ENCODE data around the gene APOBEC3B.
"Not testable (repeated sequence)": the region's sequence is repeated elsewhere in the genome, so short reads cannot be mapped to it uniquely, and the experiment has no call there.

The APOBEC3B gene

DNA sequence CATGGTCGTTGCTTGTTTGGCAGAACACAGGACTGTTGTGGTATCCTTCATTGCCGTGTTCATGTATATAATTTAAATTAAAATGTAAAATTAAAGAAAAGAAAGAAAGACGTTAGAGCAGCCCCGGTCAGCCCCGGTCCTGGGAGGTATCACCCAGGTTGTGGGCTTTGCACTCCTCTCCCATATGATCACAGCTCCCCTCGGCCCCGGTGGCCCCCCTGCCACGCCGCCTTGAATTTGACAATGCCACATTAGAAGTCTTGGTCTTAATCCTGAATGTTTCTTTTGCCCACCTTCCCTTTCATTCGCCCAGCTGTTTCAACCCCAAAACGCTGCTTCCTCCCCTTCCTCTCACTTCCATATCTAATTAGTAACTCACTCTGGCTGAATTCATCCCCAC is 13.3 kb upstream of the APOBEC3B start:
- no peak for DNase-seq

DNA sequence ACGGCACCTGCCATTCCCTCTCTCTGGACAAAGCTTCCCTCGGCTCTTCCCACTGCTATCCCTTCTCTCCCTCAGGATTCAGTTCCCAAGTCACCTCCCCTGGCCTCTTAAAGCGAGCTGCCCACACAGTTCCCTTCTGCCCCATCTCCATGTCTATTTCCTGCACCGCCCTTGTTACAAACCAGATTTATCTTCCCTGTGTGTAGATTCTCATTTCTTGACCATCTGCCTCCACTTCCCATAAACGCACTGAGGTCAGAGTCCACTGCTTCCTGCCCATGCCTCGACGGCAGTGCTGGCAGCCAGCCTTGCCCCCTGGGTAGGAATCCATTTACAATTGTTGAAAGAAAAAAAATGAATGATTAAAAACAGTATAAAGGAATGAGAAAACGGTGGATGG is 11.6 kb upstream of the APOBEC3B start:
- peak; percentile 61 for DNase-seq

DNA sequence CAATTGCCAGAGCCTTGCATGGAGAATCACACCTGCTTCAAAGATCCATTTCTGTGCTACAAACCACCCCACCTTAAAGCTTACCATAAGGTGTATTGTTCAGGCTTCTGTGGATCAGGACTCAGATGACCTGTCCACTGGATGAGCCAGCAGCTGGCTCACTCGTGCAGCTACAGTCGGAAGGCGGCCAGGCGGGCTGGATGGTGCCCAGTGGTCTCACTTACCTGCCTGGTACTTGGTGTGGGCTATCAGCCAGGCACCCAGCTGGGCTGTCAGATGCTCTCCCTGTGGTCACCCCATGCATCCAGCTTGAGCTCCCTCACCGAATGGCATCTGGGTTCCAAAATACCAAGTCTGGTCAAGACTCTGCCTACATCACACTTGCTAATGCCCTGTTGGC is 10.9 kb upstream of the APOBEC3B start:
- no peak for DNase-seq

DNA sequence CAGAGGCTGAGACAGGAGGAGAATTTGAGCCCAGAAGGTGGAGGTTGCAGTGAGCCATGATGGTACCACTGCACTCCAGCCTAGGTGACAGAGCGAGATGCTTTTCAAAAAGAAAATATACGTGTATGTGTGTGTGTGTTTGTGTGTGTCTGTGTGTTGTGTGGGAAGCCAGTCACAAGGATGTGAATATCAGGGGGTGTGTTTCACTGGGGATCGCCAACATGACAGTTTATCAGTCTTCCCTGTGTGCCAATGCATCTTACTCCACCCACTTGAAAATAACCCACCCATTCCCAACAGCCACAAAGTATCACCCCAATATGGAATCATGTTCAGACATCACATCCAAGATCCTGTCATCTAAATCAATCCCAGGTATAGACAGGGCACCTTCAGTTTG is 10.4 kb upstream of the APOBEC3B start:
- no peak for DNase-seq

DNA sequence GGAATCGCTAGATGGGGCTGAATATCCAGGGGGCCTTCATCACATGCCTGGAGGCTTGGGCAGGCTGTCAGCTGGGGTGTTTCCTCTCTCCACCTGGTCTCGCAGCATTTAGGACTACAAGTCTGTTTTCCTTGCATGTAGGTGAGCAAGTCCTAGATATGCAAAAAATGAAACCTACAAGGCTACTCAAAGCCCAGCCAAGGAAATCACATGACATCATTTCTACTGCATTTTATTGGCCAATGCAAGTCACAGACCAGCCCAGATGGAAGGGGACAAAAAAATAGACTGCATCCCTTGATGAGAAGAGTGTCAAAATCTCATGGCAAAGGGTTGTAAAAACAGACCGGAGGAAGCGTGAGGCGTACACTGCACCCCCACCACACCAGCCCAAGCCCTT is 9.6 kb upstream of the APOBEC3B start:
- DNase-seq, result no peak

DNA sequence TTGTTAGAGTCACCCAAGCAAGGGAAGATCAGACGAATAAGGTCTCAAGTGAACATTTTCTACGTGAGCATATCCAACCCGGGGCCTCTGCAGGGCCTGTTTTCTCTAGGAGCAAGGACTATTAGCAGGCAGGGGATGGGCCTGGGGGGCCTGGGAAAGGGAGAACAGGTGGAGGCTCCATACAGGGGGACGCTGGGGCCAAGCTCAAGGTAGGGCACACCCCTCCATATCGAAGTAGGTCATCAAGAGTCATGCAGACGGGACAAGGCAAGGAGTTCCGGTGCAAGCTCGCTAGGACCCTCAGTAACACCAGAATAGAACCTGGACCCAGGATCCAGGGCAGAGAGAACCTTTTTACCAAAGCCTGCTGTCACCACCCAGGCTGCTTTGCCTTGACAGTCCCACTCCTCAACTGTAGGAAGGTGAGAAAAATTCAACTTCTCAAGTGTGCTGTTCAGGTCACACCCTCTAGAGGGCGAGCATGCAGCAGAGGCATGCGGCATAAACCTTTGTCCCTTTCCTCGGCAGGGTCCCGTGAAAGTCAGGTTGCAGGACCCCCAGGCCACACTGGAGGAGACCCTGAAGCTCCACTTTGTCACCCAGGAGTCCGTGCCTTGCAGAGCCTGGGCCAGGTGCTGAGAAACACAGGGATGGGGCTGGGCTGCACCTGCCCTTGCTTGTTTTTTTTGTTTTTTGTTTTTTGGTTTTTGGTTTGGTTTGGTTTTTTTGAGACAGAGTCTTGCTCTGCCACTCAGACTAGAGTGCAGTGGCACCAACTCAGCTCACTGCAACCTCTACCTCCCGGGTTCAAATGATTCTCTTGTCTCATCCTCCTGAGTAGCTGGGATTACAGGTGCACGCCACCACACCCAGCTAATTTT is 8.6 kb upstream of the APOBEC3B start:
- peak; percentile 63 for DNase-seq

DNA sequence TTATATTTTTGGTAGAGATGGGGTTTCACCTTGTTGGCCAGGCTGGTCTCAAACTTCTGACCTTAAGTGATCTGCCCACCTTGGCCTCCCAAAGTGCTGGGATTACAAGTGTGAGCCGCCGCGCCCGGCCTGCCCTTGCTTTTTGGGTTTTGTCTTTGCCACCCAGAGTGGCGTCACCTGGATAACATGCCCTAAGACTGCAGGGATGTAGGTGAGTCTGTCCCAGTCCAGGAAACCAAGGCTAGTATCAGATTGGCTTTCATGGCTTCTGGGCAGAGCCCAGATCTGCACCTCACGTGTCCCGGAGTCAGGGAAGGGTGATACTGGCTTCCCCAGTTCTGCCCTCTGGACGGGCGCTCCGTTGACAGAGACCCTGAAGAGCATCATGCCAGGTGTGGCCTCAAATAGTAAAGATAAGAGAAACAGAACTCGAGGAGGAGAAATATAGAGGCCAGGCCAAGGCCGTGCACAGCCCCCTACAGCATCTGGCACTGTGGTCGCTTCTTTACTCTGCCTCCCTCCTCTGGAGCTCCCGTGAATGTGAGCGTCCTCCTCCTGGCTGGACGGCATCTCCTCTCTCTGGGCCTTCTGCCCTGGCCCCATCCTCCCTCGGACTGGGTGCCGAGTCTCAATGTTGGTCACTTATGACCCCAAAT is 7.8 kb upstream of the APOBEC3B start:
- no peak for DNase-seq

DNA sequence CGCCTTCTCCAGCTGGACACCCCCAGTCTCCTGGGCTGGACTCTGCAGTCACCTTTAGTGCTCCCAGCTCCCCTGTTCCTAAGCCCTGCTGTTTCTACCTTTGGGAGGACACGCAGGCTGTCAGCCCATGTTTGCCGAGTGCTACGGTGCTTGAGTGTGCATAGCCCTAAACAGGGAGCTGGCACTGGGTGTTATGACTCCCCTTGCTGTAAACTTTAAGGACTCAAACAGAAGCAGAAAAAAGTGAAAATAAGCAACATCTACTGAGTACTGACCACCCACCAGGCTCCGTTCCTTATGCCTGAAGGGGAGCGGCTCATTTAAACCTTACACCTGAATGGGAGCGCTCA is 7.3 kb upstream of the APOBEC3B start:
- DNase-seq, result no peak

DNA sequence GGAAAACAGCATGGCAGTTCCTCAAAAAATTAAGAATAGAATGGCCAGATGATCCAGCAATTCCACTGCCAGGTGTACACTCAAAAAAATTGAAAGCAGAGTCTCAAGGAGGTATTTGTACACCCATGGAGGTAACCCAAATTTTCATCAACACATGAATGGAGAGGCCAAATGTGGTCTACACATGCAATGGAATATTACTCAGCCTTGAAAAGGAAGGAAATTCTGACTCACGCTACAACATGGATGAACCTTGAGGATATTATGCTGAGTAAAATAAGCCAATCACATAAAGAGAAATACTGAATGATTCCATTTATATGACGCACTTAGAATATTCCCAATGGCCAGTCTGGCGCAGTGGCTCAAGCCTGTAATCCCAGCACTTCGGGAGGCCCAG is 4.9 kb upstream of the APOBEC3B start:
- not testable (repeated sequence) for DNase-seq

DNA sequence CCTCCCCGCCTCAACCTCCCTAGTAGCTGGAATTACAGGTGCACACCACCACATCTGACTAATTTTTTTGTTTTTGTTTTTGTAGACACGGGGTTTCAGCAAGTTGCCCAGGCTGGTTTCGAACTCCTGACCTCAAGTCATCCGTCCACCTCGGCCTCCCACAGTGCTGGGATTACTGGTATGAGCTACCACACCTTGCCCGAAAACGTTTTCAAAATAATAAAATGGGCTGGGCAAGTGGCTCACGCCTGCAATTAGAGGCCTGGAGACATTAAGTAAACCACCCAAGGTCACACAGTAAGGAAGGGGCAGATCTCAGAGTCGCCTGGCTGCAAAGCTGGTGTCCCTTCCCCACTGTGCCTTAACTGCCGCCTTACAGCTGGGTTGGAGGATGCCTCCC is 1.6 kb upstream of the APOBEC3B start:
- DNase-seq, result not testable (repeated sequence)

DNA sequence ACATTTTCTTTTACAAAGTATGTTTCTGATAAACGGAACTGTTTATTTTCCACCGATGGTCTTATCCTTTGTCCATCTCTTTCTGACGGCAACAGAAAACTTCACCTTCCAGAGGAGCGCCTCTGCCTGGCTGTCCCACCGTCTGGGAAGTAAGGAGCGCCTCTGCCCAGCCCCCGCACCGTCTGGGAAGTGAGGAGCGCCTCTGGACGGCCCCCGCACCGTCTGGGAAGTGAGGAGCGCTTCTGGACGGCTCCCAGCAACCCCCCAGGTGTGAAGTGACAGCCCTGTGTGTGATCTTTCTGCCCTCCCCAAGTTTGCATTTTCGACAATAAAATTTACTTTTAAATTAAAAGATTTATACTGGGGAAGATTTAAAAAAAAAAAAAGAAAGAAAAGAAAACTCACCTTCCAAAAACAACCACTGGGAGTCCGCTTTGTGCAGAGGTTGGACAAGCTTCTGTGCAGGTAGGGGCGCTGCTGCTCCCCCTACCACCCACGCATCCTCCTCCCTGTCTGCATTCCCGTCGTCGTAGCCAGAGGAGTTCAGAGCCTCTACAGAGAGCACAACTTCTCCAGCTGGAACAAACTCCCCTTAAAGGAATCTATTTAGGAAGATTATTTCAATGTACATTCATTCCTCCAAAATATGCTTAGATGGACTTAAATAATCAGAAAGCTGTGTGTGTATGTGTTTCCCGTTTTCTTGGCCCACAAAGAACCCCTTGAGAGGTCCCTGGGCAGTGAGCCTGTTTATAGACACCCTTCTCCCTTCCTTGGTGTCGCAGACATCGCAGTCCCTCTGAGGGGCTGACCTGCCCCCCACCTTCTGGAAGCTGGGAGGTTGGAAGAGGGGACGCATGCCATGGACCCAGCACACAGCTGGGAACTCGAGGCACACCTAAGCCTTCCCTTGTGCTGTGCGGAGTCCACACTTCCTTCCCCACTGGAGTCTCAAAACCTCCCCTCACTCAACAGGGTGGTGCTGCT is 849 bp upstream of the APOBEC3B start:
- DNase-seq, result no peak

DNA sequence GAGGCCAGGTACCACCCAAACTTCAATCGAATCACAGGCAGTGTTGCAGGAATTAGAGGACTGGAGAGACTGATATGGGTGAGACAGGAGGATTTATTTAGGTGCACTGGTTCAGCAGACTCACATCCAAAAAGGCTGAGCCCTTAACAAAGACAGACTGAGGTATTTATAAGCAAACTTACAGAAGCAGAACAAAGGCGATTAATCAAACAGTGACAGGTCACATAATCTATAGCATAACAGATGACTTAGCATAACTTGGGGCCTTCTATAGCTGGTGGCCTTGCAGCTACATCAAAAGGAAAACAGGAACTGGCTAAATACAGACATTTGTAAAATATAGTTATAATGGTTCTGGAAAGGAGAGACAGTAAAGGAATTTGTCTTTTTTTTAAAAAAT is 2.1 kb downstream of the APOBEC3B start:
- no peak for DNase-seq

DNA sequence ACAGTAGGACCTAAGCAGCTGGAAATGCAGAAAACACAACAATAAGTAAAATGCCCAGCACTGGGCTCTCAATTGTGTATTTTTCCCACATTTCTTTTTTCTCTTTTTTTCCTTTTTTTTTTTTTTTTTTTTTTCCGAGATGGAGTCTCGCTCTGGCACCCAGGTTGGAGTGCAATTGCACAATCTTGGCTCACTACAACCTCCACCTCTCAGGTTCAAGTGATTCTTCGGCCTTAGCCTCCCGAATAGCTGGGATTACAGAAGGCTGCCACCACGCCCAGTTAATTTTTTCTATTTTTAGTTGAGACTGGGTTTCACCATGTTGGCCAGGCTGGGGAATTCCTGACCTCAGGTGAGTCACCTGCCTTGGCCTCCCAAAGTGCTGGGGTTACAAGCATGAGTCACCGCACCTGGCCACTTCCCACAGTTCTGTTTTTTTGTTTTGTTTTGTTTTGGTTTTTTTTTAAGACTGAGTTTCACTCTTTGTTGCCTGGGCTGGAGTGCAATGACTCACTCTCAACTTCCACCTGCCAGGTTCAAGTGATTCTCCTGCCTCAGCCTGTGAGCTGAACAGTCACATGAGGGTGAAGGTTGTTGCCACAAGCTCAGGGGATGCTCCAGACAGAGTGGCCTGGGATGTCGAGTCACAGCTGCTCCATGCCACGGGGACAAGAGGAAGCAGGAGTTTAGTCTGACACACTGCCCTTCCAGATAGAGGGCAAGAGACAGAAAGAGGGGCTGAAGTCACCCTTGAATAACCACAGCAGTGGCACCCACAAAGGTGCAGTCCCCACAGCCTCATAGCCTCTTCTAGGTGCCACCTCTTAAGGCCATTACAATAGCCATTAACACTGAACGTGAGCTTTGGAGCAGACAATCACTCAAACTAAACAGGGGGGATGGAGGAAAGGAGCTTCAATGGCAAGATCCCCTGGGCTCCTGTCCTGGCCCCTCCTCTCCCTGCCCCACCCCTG is 2.9 kb downstream of the APOBEC3B start:
- DNase-seq, result not testable (repeated sequence)

DNA sequence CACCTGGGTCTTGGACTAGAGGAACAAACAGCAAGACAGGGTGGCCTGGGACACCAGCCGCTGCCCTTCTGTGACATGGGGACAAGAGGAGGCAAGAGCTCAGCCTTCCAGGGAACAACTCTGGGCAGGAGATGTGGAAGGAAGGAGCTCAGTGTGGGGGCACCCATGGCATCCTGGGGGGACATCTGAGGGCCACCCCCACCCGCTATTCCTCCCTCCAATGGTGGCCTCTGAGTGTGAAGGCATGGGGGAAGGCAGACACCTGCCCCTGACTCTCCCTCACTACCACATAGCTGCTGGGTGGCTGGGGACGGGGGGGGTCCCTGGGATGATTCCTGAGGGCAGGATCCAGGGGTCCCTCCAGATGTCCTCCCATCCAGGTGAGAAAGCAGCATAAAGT is 4.5 kb downstream of the APOBEC3B start:
- no peak for DNase-seq

DNA sequence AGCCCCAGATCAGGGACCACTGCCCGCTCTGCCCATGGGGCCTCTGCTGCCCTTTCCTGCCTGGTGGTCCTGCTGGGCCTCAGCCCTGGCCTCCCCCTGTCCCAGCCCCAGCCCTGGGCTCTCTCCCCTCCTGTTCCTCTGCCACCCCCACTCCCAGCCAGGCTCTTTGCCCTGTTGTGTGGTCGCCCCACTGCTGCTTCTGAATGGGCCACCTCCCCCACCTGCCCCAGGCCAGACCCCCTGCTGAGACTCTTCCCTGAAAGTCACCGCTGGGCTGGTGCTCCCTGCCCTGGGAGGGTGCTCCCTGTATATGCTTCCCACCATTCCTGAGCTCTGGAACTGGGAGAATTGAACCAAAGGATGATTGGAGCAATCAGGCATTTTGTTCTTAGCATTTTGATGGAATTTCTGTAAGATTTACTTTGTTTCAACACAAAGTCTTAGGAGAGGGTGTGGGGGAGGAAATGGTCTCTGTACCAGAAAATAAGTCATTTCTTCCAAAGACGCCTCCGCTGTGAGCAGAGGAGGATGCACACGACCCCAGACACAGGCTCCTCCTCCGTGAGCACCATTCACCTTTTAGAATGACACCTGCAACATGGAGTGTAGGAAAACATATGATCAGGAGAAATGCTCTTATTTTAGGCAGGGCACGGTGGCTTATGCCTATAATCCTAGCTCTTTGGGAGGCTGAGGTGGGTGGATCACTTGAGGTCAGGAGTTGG is 5.2 kb downstream of the APOBEC3B start:
- DNase-seq, result no peak

DNA sequence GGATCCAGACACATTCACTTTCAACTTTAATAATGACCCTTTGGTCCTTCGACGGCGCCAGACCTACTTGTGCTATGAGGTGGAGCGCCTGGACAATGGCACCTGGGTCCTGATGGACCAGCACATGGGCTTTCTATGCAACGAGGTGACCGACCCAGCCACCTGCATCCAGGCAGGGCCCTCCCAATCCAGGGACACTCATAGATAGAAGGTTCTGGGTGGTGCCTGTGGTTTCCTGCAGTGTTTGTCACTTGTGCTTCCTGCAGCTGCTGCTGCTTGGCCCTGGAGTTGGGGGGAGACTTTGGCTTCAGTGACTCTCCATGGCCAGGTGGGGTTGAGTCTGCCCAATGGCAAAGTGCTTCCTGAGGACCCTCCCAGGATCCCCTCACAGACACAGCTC is 7.3 kb downstream of the APOBEC3B start:
- no peak for DNase-seq

DNA sequence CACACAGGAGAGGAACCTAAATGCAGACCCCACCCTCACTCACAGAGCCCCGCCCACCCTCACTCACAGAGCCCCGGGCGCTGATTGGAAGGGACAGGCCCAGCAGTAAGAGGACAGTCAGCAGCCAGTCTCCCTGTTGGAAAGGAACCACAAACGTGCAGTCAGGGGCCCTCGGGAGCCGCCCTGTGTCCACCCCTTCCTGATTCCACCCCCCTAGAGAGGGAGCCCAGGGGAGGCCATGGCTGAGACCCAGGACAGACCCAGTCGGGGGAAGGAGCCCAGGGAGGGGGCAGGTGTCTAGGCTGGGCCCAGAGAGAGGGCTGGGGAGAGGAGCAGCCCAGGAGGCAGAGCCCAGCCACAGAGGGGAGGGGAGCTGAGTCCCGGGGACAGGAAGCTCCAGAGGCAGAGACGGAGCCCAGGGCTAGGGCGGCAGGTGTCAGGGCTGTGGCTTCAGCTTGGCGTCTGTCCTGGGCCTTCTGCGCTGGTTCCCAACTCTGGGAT is 10.8 kb downstream of the APOBEC3B start:
- not testable (repeated sequence) for DNase-seq

DNA sequence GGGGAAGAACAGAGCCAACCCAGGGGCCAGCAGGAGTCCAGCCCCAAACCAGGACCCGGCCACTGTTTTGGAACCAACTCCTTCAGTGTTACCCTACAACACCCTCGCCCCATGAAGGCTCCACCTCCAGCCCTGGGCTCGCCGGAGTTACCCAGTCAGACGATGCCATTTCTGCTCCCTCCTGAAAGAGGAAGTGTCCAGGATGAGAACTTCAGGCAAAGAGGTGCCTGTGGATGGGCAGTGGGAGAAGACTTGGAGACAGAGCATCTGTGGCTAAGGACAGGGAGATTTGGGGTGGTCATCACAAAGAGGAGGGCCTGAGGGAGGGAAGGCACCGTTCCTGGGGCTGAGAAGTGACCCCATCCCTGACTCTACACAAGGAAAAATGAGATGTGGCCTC is 14.0 kb downstream of the APOBEC3B start:
- DNase-seq, result no peak

DNA sequence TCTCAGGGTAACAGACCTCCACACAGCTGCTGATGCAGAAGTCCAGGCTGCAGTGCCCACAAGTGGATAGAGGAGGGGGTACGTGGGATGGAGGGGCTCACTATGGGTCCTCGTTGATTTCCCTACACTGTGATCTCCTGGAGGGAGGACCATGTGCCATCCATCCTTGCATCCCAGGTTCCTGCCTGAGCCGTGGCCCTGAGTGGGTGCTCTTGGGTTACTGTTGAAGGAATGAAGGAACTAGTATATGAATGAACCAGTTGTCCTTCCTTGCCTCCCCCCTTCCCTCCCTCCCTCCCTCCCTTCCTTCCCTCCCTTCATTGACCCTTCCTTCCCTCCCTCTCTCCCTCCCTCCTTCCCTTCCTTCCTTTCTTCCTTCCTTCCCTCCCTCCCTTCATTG is 15.4 kb downstream of the APOBEC3B start:
- no peak for DNase-seq

DNA sequence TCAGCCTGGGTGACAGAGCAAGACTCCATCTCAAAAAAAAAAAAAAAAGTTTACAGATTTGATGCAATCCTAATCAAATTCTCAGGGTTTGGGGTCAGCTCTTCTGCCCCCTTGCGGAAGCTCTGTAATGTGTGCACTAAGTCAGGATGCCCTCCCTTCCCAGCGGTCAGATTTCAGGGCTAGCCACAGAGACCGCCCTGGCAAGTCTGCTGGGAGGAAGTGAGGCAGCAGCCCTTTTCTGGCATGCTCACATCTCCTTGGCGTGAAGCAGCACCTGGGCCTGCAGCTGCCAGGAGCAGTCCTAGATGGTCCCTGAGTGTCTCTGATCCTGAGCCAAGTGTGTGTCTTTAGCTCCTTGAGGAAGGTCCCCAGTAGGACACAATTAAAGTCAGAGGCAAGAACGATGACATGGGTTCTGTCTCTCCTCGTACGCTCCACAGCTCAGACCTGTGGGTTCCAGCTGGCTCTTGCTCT is 21.1 kb downstream of the APOBEC3B start:
- peak; percentile 89 for DNase-seq

DNA sequence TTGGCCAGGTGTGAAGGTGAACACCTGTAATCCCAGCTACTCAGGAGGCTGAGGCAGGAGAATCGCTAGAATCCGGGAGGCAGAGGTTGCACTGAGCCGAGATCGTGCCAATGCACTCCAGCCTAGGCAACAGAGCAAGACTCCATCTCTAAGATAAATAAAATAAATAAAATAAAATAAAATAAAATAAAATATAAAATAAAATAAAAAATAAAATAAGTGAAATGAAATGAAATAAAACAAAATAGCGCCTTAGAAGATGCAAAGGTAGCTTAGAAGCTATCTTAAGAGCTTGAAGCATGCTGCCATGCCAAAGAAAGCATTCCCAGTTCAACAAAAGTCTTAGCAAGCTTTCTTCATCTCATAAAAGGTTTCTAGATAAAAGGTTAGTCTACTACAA is 25.0 kb downstream of the APOBEC3B start:
- no peak for DNase-seq

All from suppressor macrophage treated with lipopolysaccharide for 4 hours (primary cell).